K562 (cell line): ENCODE results near the gene MAGI2.

Source experiments
- ATF1 ChIP-seq, 2 experiments: fragments of 450-650 bp in 1 of 2; IDR thresholded peaks; 2 replicates each; pipeline ENCODE4 v1.6.1; 2016; ENCODE audit warnings: missing compliant biosample characterization in 1 of 2, missing genetic modification characterization in 1 of 2
- CBFA2T2 ChIP-seq: fragments of 450-650 bp; conservative IDR thresholded peaks from 2 replicates; pipeline ENCODE4 v1.6.1; 2017; ENCODE audit warnings: mild to moderate bottlenecking
- EZH2 ChIP-seq: IDR thresholded peaks from 2 replicates; pipeline ENCODE4 v1.6.1; 2012; ENCODE audit warnings: low read depth, mild to moderate bottlenecking, inconsistent platforms, low read length, borderline replicate concordance
- RAD21 ChIP-seq, 2 experiments: fragments of 250-450 bp in 1 of 2; fragments of 450-650 bp in 1 of 2; sonication (Bioruptor Pico) in 1 of 2; formaldehyde crosslinking in 1 of 2; IDR thresholded peaks in 1 of 2; conservative IDR thresholded peaks in 1 of 2; 2 replicates each; pipeline versions ENCODE4 v1.4.0 to v1.8.0; 2020 to 2022; ENCODE audit warnings: mild to moderate bottlenecking in 2 of 2, moderate library complexity in 1 of 2
- ZFP36 ChIP-seq: fragments of 150-350 bp; IDR thresholded peaks from 2 replicates; pipeline ENCODE4 v1.6.1; 2018; ENCODE audit warnings: low read length, low read depth; ENCODE audit not compliant: partially characterized antibody
- TF ChIP-seq, protein P1 (sequence below), 3 experiments: IDR thresholded peaks in 2 of 3; conservative IDR thresholded peaks in 1 of 3; 2 replicates each; pipeline ENCODE4 v1.5.1; 2011 to 2012; ENCODE audit warnings: low read length in 3 of 3, mild to moderate bottlenecking in 3 of 3, control low read depth in 2 of 3, improper control_type of control experiment in 1 of 3, inconsistent platforms in 1 of 3, low read depth in 1 of 3, mixed read lengths in 1 of 3, moderate library complexity in 1 of 3; ENCODE audit not compliant: insufficient read depth in 2 of 3

DNA sequence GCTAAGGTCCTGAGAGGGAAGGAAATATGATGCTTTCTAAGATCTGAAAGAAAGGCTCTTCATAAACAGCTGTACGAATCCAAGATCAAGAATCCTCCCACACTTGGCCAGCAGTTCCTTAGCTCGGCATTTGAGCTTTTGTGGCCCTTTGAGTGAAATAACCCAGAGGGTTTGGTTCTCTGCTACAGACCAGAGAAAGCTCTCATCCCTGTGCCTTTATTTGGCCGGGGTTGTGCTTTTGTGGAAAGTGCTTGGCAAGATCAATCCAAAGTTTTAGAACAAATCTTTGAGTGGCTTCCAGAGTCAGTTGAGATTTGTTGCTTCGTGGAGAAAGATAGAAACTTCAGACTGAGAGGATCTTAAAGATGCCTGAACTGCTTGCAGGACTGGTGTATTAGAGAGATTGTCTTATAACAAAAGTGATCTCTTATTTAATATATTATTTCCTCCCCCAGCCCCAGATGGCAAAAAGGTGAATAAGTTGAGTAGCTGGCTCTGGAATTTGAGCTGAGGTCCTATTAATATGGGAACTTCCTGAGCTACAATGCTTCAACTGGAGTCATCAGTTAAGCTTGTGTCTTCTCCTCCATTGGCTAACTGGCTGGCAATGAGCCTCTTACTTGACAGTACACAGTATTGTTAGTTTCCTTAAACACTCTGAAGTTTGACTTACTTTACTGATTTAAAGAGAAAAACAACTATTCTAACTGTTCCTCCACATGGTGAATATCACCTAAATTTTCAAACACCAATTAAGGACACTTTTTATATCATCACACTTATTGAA lies 687.3 kb downstream of the MAGI2 start:
- TF ChIP-seq ATF1 (CRISPR knock-in tag; IDR thresholded peaks at IDR 0.05), result no peak
- TF ChIP-seq ATF1 (tag; IDR thresholded peaks at IDR 0.05), result no peak
- TF ChIP-seq EZH2, result no peak
- no peak for TF ChIP-seq CBFA2T2
- TF ChIP-seq, protein P1, sequence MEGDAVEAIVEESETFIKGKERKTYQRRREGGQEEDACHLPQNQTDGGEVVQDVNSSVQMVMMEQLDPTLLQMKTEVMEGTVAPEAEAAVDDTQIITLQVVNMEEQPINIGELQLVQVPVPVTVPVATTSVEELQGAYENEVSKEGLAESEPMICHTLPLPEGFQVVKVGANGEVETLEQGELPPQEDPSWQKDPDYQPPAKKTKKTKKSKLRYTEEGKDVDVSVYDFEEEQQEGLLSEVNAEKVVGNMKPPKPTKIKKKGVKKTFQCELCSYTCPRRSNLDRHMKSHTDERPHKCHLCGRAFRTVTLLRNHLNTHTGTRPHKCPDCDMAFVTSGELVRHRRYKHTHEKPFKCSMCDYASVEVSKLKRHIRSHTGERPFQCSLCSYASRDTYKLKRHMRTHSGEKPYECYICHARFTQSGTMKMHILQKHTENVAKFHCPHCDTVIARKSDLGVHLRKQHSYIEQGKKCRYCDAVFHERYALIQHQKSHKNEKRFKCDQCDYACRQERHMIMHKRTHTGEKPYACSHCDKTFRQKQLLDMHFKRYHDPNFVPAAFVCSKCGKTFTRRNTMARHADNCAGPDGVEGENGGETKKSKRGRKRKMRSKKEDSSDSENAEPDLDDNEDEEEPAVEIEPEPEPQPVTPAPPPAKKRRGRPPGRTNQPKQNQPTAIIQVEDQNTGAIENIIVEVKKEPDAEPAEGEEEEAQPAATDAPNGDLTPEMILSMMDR (IDR thresholded peaks at IDR 0.05 in 2 of 3, conservative IDR thresholded peaks at IDR 0.05 in 1 of 3; ENCODE audit: insufficient read depth in 2 of 3, low read depth in 1 of 3, low read length in 3 of 3), result no peak
- TF ChIP-seq ZFP36, result no peak
- TF ChIP-seq RAD21 (CRISPR knock-in tag; conservative IDR thresholded peaks at IDR 0.05 in 1 of 2, IDR thresholded peaks at IDR 0.05 in 1 of 2), result no peak
